Retinal pigment epithelial cell (primary cell): Measurements from ENCODE around the gene LDLRAD3.

Experiments used
- DNase-seq: peaks from one replicate; pipeline ENCODE4 v3.0.0-alpha.2; 2010; ENCODE audit warnings: low read depth
- H3K4me3 ChIP-seq: 2 replicates; pipeline ENCODE4 v1.5.1; 2011; ENCODE audit warnings: mild to moderate bottlenecking, low read length, control low read depth, moderate library complexity
- CTCF ChIP-seq: conservative IDR thresholded peaks from 2 replicates; pipeline ENCODE4 v1.5.1; 2011; ENCODE audit warnings: low read depth, low read length, control low read depth, inconsistent platforms

Gene LDLRAD3

DNA sequence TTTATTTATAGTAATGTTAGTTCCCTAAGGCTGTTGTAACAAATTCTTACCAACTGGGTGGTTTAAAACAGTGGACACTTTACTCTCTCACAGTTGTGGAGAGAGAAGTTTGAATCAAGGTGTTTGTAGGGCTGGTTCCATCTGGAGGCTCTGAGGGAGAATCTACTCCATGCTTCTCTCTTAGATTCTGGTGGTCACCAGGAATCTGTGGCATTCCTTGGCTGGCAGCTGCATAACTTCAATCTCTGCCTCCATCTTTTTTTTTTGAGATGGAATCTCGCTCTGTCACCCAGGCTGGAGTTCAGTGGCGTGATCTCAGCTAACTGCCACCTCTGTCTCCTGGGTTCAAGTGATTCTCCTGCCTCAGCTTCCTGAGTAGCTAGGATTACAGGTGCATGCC, 46.3 kb downstream of the LDLRAD3 start:
- no peak overlapping the region for H3K4me3 ChIP-seq
- no peak for TF ChIP-seq CTCF
- DNase-seq, result no peak

GRCh38 chr11:35990816-35991215, 47.0 kb downstream of the LDLRAD3 start:
- TF ChIP-seq CTCF, result no peak
- no peak for DNase-seq
- no peak overlapping the region for H3K4me3 ChIP-seq

- no peak overlapping the region for H3K4me3 ChIP-seq
- TF ChIP-seq CTCF, result no peak
- DNase-seq, result no peak
Measured at GRCh38 chr11:35992548-35992947, 48.7 kb downstream of the LDLRAD3 start.

- no peak overlapping the region for H3K4me3 ChIP-seq
- DNase-seq, result no peak
- TF ChIP-seq CTCF, result no peak
Measured at GRCh38 chr11:35994421-35994820, 50.6 kb downstream of the LDLRAD3 start.

- DNase-seq, result no peak
- H3K4me3 ChIP-seq, result no peak overlapping the region
- TF ChIP-seq CTCF, result no peak
Measured at GRCh38 chr11:35995681-35996271, 51.9 kb downstream of the LDLRAD3 start.

DNA sequence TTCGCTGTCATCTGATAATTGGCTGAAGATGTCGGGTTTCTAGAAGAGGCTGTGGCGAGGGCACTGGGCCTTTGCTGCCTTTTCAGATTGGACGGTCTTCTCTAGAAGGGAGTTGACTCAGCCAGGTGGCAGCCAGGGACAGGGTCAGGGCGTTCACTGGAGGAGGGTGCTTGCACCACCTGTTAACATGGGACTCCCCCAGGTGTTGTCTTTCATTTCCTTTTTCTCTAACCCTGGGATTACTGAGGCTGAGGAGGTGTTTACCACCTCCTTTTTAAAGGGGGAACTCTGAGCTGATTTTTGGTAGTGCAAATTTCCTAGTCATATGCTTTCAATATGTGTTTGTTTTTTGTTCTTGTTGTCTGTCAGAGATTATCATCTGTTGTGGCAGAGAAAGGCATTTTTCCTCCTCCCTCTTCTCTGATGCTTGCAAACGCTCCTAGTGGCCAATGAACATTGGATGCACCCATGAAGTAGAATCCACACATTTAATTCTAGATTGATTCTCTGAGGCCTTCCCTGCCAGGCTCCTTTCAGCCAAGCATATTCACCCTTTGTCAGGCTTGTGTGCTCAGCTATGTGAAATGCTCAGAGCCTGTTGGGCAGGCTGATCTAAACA, 54.1 kb downstream of the LDLRAD3 start:
- TF ChIP-seq CTCF, result no peak
- H3K4me3 ChIP-seq, result no peak overlapping the region
- DNase-seq, result no peak

GRCh38 chr11:35998634-35999033, 54.8 kb downstream of the LDLRAD3 start:
- no peak overlapping the region for H3K4me3 ChIP-seq
- DNase-seq, result no peak
- TF ChIP-seq CTCF, result no peak
